HEK293T (cell line): Measurements from ENCODE around the gene PPT2.

Experiments used
- CTCF ChIA-PET: fragments of 350-600 bp; formaldehyde crosslinking; extraction: SDS; loops from one replicate; lab custom pipeline; 2021; ENCODE audit warnings: antibody characterized with exemption, inconsistent platforms; lab: Yijun Ruan, JAX
- POLR2A ChIA-PET: fragments of 350-600 bp; formaldehyde crosslinking; extraction: SDS; loops from one replicate; lab custom pipeline; 2020; ENCODE audit warnings: antibody characterized with exemption, inconsistent platforms; lab: Yijun Ruan, JAX
- DNase-seq: peaks from one replicate; pipeline ENCODE4 v3.0.0; 2012; ENCODE audit warnings: mixed read lengths; ENCODE audit errors: extremely low spot score
- ARNT ChIP-seq: fragments of 450-650 bp; IDR thresholded peaks from 2 replicates; pipeline ENCODE4 v1.6.1; 2017; ENCODE audit warnings: mild to moderate bottlenecking
- BHLHE40 ChIP-seq: fragments of 450-650 bp; IDR thresholded peaks from 2 replicates; pipeline ENCODE4 v1.6.1; 2016; ENCODE audit warnings: mild to moderate bottlenecking, moderate library complexity, borderline replicate concordance
- CTBP1 ChIP-seq: fragments of 450-650 bp; IDR thresholded peaks from 2 replicates; pipeline ENCODE4 v1.6.1; 2016; ENCODE audit warnings: borderline replicate concordance
- ELF4 ChIP-seq: fragments of 450-650 bp; IDR thresholded peaks from 2 replicates; pipeline ENCODE4 v1.6.1; 2017; ENCODE audit warnings: antibody characterized with exemption
- FOXA1 ChIP-seq: fragments of 450-650 bp; IDR thresholded peaks from 2 replicates; pipeline ENCODE4 v1.6.1; 2016; ENCODE audit warnings: mild to moderate bottlenecking
- FOXK2 ChIP-seq: fragments of 450-650 bp; IDR thresholded peaks from 2 replicates; pipeline ENCODE4 v1.6.1; 2016; ENCODE audit warnings: mild to moderate bottlenecking
- FOXM1 ChIP-seq: fragments of 450-650 bp; IDR thresholded peaks from 2 replicates; pipeline ENCODE4 v1.6.1; 2017; ENCODE audit warnings: mild to moderate bottlenecking, borderline replicate concordance
- HDGF ChIP-seq: fragments of 450-650 bp; IDR thresholded peaks from 2 replicates; pipeline ENCODE4 v1.6.1; 2017; ENCODE audit warnings: antibody characterized with exemption, borderline replicate concordance
- L3MBTL2 ChIP-seq: fragments of 450-650 bp; conservative IDR thresholded peaks from 2 replicates; pipeline ENCODE4 v1.6.1; 2016; ENCODE audit warnings: mild to moderate bottlenecking
- LEF1 ChIP-seq: fragments of 450-650 bp; IDR thresholded peaks from 2 replicates; pipeline ENCODE4 v1.6.1; 2017; ENCODE audit warnings: mild to moderate bottlenecking, borderline replicate concordance
- PKNOX1 ChIP-seq: fragments of 450-650 bp; IDR thresholded peaks from 2 replicates; pipeline ENCODE4 v1.6.1; 2016
- SP1 ChIP-seq: fragments of 450-650 bp; IDR thresholded peaks from 2 replicates; pipeline ENCODE4 v1.6.1; 2017
- SUZ12 ChIP-seq: fragments of 450-650 bp; IDR thresholded peaks from 2 replicates; pipeline ENCODE4 v1.6.1; 2016; ENCODE audit warnings: mild to moderate bottlenecking
- TARDBP ChIP-seq: fragments of 450-650 bp; IDR thresholded peaks from 2 replicates; pipeline ENCODE4 v1.6.1; 2016
- ZNF384 ChIP-seq: fragments of 450-650 bp; IDR thresholded peaks from 2 replicates; pipeline ENCODE4 v1.6.1; 2016

PPT2 gene

GRCh38 chr6:32175711-32176475 is 22.0 kb downstream of the PPT2 start, which contains the start of gene AGPAT1:
AGPAT1 (minus strand) TSS chr6:32176084; CDS start chr6:32171496, 4,588 bp downstream.
- CTCF ChIA-PET: no interaction called here
- DNase-seq: peak; percentile 95
- TF ChIP-seq PKNOX1 (peak; percentile 99), HDGF (no peak)
- POLR2A ChIA-PET: interaction anchor here (0.6 to 4.9 kb wide), 11 partner anchors 8 to 204 kb away, joined by 3 to 153 read pairs (median 3); partner anchors contain the start of genes ATF6B, DXO, EGFL8 and FKBPL

- CTCF ChIA-PET: interaction anchor here (0.9 to 1.2 kb wide), 2 partner anchors 20 to 60 kb away, joined by 4 read pairs; no protein-coding TSS in a partner anchor
- DNase-seq: no peak
- TF ChIP-seq BHLHE40: no peak
- no peak; the same call in 1 of the 2 replicates for TF ChIP-seq L3MBTL2
- no peak for TF ChIP-seq PKNOX1
- no peak for TF ChIP-seq LEF1
- TF ChIP-seq ELF4: no peak
- no peak for TF ChIP-seq SUZ12
- no peak for TF ChIP-seq FOXA1
- no peak for TF ChIP-seq TARDBP
- TF ChIP-seq FOXM1: no peak
- TF ChIP-seq SP1: no peak
- TF ChIP-seq ZNF384: no peak
- no peak for TF ChIP-seq HDGF
- TF ChIP-seq FOXK2: no peak
- no peak for TF ChIP-seq ARNT
- POLR2A ChIA-PET: interaction anchor here (0.5 to 4.9 kb wide), 23 partner anchors 9 to 796 kb away, joined by 3 to 153 read pairs (median 4); partner anchors contain the start of genes ATF6B, DDX39B, DXO and EGFL8
Observed at GRCh38 chr6:32176476-32177182, 22.7 kb downstream of the PPT2 start.

GRCh38 chr6:32177183-32177787 is 23.3 kb downstream of the PPT2 start:
- CTCF ChIA-PET: interaction anchor here (0.9 to 1.2 kb wide), 2 partner anchors 20 to 60 kb away, joined by 4 read pairs; no protein-coding TSS in a partner anchor
- POLR2A ChIA-PET: interaction anchor here (0.5 to 4.9 kb wide), 20 partner anchors 9 to 795 kb away, joined by 3 to 153 read pairs (median 4); partner anchors contain the start of genes ATF6B, DDX39B, DXO and EGFL8
- TF ChIP-seq SUZ12: no peak
- TF ChIP-seq CTBP1: no peak
- TF ChIP-seq HDGF: no peak
- no peak for TF ChIP-seq ARNT
- DNase-seq: no peak

GRCh38 chr6:32177788-32178546 is 24.0 kb downstream of the PPT2 start, which contains the start of gene RNF5:
RNF5 (plus strand) TSS chr6:32178405; CDS start chr6:32178512, 107 bp downstream.
- peak; percentile 100 for TF ChIP-seq PKNOX1
- TF ChIP-seq L3MBTL2: peak; percentile 78
- TF ChIP-seq HDGF: no peak
- DNase-seq: peak; percentile 89
- ChIA-PET POLR2A (interaction anchor here (0.9 to 4.9 kb wide), 19 partner anchors 10 to 794 kb away, joined by 3 to 153 read pairs (median 4); partner anchors contain the start of genes ATF6B, DDX39B, DXO and EGFL8), CTCF (interaction anchor here (0.9 to 1.2 kb wide), 2 partner anchors 19 to 61 kb away, joined by 4 read pairs; no protein-coding TSS in a partner anchor)

GRCh38 chr6:32178547-32179440 is 24.9 kb downstream of the PPT2 start:
- DNase-seq: no peak
- TF ChIP-seq L3MBTL2: peak; percentile 43
- TF ChIP-seq ZNF384: no peak
- ChIA-PET CTCF (no interaction called here), POLR2A (interaction anchor here (0.9 to 4.9 kb wide), 3 partner anchors 13 to 793 kb away, joined by 3 to 153 read pairs (median 6); partner anchors contain the start of genes FKBPL, GPSM3 and PBX2)
